RWPE1 (cell line): ENCODE measurements around the gene TTC38.

ENCODE experiments used
- CTCF ChIA-PET: fragments of 350-600 bp; sonication (Branson Sonifier 250); formaldehyde crosslinking; extraction: SDS; loops from one replicate; lab custom pipeline; 2021; lab: Yijun Ruan, JAX
- POLR2A ChIA-PET: fragments of 400-600 bp; formaldehyde crosslinking; extraction: SDS; loops from one replicate; lab custom pipeline; 2020; ENCODE audit warnings: antibody characterized with exemption; ENCODE audit not compliant: low non-redundant PET; lab: Yijun Ruan, JAX
- DNase-seq: peaks from one replicate; pipeline ENCODE4 v3.0.0; 2012; ENCODE audit warnings: low spot score
- H3K27ac ChIP-seq: fragments of 450-650 bp; 2 replicates; pipeline ENCODE4 v1.5.1; 2017
- CTCF ChIP-seq: fragments of 450-650 bp; conservative IDR thresholded peaks from 2 replicates; pipeline ENCODE4 v1.5.1; 2017; ENCODE audit warnings: low read depth, mild to moderate bottlenecking

Gene TTC38

GRCh38 chr22:46238541-46238940 is 29.3 kb upstream of the TTC38 start:
- TF ChIP-seq CTCF = no peak
- CTCF ChIA-PET = no interaction called here
- DNase-seq = no peak
- POLR2A ChIA-PET = interaction anchor here (0.6 kb wide), 1 partner anchor 129 kb away, joined by 3 read pairs; no protein-coding TSS in a partner anchor
- no peak overlapping the region for H3K27ac ChIP-seq

GRCh38 chr22:46239261-46240048 is 28.4 kb upstream of the TTC38 start:
- CTCF ChIA-PET = no interaction called here

GRCh38 chr22:46240073-46240472 is 27.7 kb upstream of the TTC38 start:
- H3K27ac ChIP-seq = no peak overlapping the region
- POLR2A ChIA-PET = no interaction called here
- CTCF ChIA-PET = no interaction called here

More at GRCh38 chr22:46239261-46240048, 28.4 kb upstream of the TTC38 start:
- H3K27ac ChIP-seq = no peak overlapping the region
- POLR2A ChIA-PET = interaction anchor here (0.6 kb wide), 2 partner anchors 21 to 129 kb away, joined by 3 to 5 read pairs; no protein-coding TSS in a partner anchor
- TF ChIP-seq CTCF = no peak
- DNase-seq = no peak

GRCh38 chr22:46240506-46240905 is 27.3 kb upstream of the TTC38 start:
- POLR2A ChIA-PET = no interaction called here

More at GRCh38 chr22:46240073-46240472, 27.7 kb upstream of the TTC38 start:
- DNase-seq = no peak
- no peak for TF ChIP-seq CTCF

GRCh38 chr22:46240907-46241306 is 26.9 kb upstream of the TTC38 start:
- POLR2A ChIA-PET = no interaction called here
- CTCF ChIA-PET = no interaction called here
- no peak overlapping the region for H3K27ac ChIP-seq
- no peak for TF ChIP-seq CTCF
- DNase-seq = no peak

More at GRCh38 chr22:46240506-46240905, 27.3 kb upstream of the TTC38 start:
- TF ChIP-seq CTCF = no peak
- CTCF ChIA-PET = no interaction called here
- DNase-seq = no peak
- no peak overlapping the region for H3K27ac ChIP-seq

GRCh38 chr22:46241396-46242007 is 26.3 kb upstream of the TTC38 start:
- CTCF ChIA-PET = no interaction called here
- no peak overlapping the region for H3K27ac ChIP-seq
- POLR2A ChIA-PET = no interaction called here
- DNase-seq = no peak
- no peak for TF ChIP-seq CTCF
